Keratinocyte (primary cell): Measurements from ENCODE around the gene HIVEP2.

Source experiments
- EZH2 ChIP-seq: IDR thresholded peaks from one replicate; pipeline ENCODE4 v1.6.1; 2012; ENCODE audit warnings: inconsistent platforms, mild to moderate bottlenecking, low read length, moderate library complexity
- TF ChIP-seq, protein P1 (sequence below), 3 experiments: IDR thresholded peaks in 1 of 3; conservative IDR thresholded peaks in 1 of 3; optimal IDR thresholded peaks in 1 of 3; 2 replicates in 2 of 3; 3 replicates in 1 of 3; pipeline versions ENCODE3 to v1.5.1; 2011; ENCODE audit warnings: low read length in 3 of 3, mild to moderate bottlenecking in 3 of 3, moderate library complexity in 2 of 3, control low read depth in 1 of 3, inconsistent platforms in 1 of 3; ENCODE audit not compliant: insufficient read depth in 2 of 3; ENCODE audit errors: extremely low read depth in 1 of 3

DNA sequence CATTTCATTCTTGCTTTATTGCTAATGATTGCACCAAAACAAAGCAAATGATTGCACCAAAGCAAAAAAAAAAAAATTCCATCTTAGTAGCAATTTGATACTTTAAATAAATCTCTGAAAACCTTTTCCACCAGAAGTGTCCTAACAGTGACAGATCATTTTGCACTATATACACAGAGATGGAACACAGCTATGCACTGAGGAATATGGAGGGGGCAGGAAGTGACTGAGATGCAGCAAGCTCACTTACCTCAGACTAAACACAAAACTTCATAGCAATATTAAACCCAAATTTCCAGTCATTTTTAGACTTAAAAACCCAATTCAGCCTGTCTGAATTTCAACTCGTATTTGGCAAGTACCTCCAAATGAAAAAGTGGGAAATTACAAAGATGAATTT lies 41.2 kb downstream of the HIVEP2 start:
- TF ChIP-seq EZH2: no peak
- TF ChIP-seq, protein P1, sequence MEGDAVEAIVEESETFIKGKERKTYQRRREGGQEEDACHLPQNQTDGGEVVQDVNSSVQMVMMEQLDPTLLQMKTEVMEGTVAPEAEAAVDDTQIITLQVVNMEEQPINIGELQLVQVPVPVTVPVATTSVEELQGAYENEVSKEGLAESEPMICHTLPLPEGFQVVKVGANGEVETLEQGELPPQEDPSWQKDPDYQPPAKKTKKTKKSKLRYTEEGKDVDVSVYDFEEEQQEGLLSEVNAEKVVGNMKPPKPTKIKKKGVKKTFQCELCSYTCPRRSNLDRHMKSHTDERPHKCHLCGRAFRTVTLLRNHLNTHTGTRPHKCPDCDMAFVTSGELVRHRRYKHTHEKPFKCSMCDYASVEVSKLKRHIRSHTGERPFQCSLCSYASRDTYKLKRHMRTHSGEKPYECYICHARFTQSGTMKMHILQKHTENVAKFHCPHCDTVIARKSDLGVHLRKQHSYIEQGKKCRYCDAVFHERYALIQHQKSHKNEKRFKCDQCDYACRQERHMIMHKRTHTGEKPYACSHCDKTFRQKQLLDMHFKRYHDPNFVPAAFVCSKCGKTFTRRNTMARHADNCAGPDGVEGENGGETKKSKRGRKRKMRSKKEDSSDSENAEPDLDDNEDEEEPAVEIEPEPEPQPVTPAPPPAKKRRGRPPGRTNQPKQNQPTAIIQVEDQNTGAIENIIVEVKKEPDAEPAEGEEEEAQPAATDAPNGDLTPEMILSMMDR (optimal IDR thresholded peaks at IDR 0.05 in 1 of 3, IDR thresholded peaks at IDR 0.05 in 1 of 3, conservative IDR thresholded peaks at IDR 0.05 in 1 of 3; ENCODE audit: extremely low read depth in 1 of 3, insufficient read depth in 2 of 3, low read length in 3 of 3): no peak
